ENCODE data around the gene GPR21.

The GPR21 gene

GRCh38 chr9:123033352-123033751 is at the start of gene GPR21:
TSS of gene GPR21 (plus strand) at chr9:123033667. CDS start at chr9:123034567, 900 bp downstream.
- DNase-seq (ENCODE audit: low read depth) = no peak

DNA sequence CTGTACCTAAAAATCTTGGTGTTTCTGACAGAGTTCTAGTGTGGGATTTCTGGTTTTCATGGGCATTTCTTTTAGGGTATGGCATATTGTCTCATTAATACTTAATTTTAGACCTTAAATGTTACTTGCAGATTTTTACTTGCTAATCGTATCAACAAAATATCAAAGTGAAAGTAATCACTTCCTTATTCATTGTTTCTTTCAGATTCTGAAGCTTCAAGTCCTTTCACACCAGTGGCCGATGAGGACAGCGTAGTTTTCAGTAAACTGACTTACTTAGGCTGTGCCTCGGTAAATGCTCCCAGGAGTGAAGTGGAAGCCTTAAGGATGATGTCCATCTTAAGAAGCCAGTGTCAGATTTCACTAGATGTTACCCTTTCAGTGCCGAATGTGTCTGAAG is 47.5 kb upstream of the GPR21 start:
- DNase-seq (ENCODE audit: low read depth) = no peak

DNA sequence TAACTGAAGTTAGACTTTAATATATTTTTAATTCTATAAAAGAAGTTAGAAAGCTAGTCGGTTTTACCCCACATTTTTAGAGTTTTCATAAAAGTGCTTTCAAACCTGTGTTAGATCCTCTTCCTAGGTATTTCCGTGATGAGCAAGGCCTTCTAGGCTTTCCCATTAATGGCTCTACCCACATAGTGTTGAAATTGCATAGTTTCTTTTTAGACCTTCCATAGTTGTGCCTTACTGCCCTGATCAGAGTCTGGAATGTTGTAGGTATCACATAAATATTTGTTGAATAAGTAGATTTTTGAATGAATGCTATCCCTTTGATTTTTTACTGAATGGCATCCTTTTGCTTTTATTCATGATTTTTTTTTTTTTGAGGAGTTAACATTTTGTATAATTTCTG is 45.3 kb upstream of the GPR21 start:
- no peak for DNase-seq (ENCODE audit: low read depth)

GRCh38 chr9:122988920-122989621 is 44.4 kb upstream of the GPR21 start:
- no peak for DNase-seq (ENCODE audit: low read depth)

DNA sequence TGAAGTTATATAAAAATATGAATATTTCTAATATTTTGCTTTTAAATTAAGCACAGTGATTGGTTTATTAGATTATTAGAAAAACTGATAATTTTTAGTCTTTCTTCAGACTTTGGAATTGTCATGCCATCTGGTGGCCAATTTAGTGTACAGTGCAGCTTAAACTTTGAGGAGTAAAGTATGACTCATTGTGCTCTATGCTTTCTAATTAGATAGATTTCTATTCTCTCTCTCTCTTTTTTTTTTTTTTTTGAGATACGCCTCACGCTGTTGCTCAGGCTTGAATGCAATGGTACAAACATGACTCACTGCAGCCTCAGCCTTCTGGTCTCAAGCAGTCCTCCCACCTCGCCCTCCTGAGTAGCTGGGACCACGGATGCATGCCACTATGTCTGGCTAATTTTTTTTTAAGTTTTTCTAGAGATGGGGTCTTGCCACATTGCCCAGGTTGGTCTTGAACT is 42.1 kb upstream of the GPR21 start:
- DNase-seq (ENCODE audit: low read depth) = peak; percentile 1

DNA sequence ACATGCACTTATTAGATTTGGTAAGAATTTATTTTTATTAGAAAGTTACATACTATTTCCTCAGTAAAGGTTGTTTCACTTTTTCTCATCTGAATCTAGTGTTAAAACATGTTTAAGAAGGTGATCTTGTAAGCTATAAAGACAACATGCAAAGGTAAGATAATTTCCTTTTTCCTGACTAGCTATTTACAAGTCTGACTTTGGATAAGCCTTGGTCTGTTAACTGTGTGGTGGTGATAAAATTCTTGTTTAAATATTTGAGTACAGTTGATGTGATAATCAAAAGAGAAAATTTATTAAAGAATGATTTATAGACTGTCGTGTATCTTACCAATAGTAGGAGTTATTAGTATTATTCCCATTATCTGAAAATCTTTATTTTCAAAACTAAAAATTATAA is 36.9 kb upstream of the GPR21 start:
- DNase-seq (ENCODE audit: low read depth) = no peak

GRCh38 chr9:122998448-122998847 is 35.0 kb upstream of the GPR21 start:
- no peak for DNase-seq (ENCODE audit: low read depth)

DNA sequence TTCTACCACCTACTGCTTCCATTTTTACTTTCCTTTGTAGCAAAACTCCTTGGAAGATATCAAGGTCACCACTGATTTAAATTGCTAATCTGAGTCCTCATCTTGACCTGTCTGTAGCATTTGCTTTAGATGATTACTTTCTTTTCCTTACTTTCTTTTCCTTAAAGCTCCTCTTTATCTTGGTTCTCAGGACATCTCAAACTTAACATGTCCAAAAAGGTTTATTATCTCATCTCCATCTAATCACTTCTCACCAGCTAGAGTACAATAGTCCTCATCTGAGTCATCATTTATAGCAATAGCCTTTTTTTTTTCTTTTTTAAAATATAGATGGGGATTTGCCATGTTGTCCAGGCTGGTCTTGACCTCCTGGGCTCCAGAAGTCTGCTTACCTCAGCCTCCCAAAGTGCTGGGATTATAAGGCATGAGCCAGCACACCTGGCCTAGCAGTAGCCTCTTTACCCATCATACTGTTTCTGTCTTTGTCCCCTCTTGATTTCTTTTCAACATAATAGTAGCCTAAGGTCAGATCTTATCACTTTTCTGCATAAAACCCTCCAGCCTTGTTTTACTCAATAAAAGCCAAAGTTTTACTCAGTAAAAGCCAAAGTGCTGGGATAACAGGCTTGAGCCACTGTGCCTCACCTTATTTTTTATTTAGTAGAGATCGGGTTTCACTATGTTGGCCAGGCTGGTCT is 32.9 kb upstream of the GPR21 start:
- no peak for DNase-seq (ENCODE audit: low read depth)

- no peak for DNase-seq (ENCODE audit: low read depth)
These were observed 30.7 kb upstream of the GPR21 start for GRCh38 chr9:123002754-123003153.

- no peak for DNase-seq (ENCODE audit: low read depth)
These were observed 30.0 kb upstream of the GPR21 start for GRCh38 chr9:123003466-123003865.

DNA sequence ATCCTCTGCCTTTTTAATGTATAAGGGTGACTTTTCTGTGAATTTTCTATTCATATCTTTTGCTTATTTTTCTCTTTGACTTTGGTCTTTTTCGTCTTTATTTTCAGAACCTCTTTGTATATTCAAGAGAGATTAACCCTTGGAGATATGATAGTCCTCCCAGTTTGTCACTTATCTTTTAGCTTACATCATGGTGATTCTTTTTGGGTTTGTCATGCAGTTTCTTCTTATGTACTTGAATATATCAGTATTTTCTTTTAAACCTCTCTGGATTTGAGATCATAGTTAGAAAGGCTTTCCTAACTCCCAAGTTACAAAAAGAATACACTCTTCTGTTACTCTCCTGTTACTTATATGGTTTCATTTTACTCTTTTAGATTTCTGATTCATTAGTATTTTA is 27.5 kb upstream of the GPR21 start:
- DNase-seq (ENCODE audit: low read depth) = no peak

DNA sequence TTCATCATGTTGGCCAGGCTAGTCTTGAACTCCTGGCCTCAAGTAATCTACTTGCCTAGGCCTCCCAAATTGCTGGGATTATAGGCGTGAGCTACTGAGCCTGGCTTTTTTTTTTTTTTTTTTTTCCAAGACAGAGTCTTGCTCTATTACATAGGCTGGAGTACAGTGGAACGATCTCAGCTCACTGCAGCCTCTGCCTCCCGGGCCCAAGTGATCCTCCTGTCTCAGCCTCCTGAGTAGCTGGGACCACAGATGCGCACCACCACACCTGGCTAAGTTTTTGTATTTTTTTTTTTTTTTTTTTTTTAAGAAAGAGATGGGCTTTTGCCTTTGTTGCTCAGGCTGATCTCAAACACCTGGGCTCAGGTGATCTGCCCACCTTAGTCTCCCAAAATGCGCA is 26.2 kb upstream of the GPR21 start:
- DNase-seq (ENCODE audit: low read depth) = no peak

DNA sequence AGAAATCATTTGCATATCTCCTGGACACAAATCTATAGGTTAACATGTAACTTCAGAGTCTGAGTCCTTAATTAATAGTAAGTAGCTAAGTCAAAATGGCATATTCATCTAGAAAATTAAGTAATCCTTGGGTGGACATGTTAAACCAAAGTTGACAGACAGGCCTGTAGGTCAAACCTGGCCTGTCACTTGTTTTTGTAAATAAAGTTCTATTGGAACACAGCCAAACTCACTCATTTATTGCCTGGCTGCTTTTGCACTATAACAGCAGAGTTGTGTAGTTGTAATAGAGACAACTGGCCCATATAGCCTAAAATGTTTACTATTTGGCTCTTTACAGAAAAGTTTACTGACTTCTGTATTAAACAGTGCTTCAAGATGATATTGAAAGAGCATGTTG is 24.6 kb upstream of the GPR21 start:
- no peak for DNase-seq (ENCODE audit: low read depth)

GRCh38 chr9:123011380-123011779 is 22.1 kb upstream of the GPR21 start:
- no peak for DNase-seq (ENCODE audit: low read depth)

GRCh38 chr9:123011878-123012528 is 21.5 kb upstream of the GPR21 start:
- DNase-seq (ENCODE audit: low read depth) = no peak

DNA sequence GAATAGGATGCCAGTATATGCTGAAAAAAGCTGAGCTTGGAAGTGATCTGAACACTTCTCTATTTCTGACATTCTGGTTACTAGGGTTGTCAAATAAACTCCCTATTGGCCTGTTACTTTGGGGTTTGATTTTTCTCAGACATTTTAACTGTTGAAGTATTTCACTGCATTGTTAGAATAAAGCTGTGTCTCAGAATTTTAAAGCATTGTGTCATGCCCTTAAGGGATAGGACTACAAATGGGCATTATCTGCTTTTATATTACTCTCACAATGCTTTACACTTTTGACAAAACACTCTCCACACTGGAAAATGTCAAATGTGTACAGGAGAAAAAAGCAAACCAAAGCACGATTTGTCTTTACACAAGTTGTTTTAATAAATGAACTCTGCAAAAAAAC is 16.8 kb upstream of the GPR21 start:
- DNase-seq (ENCODE audit: low read depth) = no peak

DNA sequence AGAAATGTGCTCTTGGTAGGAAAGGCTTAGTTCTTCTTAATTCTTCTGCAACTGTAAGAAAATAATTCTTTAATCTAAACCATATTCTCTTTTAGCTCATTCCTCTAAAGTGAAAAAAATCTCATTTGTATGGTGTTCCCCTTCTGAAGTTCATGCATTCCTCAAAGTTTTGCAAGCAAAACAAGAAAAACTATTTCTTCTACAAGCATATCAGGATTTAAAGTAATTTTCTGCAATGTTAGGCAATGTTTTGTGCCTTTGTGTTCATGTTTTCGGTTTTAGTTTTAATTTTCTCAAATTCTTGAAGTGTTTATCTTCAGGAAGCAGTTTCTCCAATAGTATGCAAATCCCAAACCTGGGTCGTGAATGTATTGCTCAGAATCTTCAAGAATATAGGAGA is 12.7 kb upstream of the GPR21 start:
- no peak for DNase-seq (ENCODE audit: low read depth)

- no peak for DNase-seq (ENCODE audit: low read depth)
These were observed 7.0 kb upstream of the GPR21 start for GRCh38 chr9:123026425-123026824.

- DNase-seq (ENCODE audit: low read depth) = no peak
These were observed 6.0 kb upstream of the GPR21 start for GRCh38 chr9:123027517-123027916.

DNA sequence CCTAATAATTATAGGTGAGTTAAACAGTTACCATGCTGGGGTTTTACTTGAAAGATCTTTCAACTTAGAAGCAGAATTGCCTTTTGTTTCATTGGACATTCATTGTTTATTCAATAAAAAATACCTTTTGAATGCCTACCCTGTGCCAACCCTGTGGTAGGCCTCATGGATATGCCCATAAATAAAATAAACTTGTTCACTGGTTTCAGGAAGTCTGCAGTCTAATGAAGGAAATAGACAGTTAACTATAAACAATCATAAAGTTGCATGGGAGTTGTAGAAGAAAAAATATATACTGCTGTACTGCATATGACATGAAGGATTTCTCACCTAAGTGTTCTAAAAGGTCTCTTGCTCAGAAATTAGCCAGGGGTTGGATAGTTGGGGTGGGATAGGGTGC is 5.3 kb upstream of the GPR21 start:
- DNase-seq (ENCODE audit: low read depth) = no peak

DNA sequence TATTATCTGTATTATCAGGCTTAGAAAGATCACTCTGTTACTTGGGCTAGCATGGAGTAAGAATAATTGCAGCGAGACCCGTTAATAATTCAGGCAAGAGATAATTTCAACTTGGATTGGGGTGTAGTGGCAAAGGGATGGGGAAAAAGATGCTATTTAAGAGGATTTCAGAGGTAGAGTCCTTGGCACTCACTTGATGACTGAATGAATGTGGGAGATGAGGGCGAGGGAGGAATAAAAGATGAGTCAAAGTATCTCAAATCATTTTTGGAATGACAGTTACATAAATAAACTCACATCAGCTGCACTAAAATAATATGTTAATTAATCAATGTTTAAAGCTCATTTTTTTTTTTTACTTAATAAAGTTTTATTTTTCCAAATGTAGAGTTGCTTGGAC is 4.5 kb upstream of the GPR21 start:
- no peak for DNase-seq (ENCODE audit: low read depth)

GRCh38 chr9:123031963-123032362 is 1.5 kb upstream of the GPR21 start:
- DNase-seq (ENCODE audit: low read depth) = no peak

GRCh38 chr9:123033864-123034601 is 566 bp downstream of the GPR21 start:
- DNase-seq (ENCODE audit: low read depth) = no peak
